Activated naive CD8-positive, alpha-beta T cell treated with anti-CD3 and anti-CD28 coated beads for 36 hours (primary cell): ENCODE data around the gene UBXN7. TPM values are rescaled to one million over a fixed set of nuclear protein-coding genes. Genes with fewer than 3 reads are reported as not detected.
"Not testable (repeated sequence)": the region's sequence is repeated elsewhere in the genome, so short reads cannot be mapped to it uniquely, and the experiment has no call there.

ENCODE experiments used
- DNase-seq: peaks from one replicate; pipeline ENCODE4 v3.0.0; 2021
- H3K27ac Mint-ChIP-seq: one replicate; pipeline ENCODE4 v1.8.0; 2022; ENCODE audit warnings: mild to moderate bottlenecking, moderate library complexity, mixed read lengths
- H3K27me3 Mint-ChIP-seq: one replicate; pipeline ENCODE4 v1.8.0; 2022; ENCODE audit warnings: mild to moderate bottlenecking, mixed read lengths
- H3K36me3 Mint-ChIP-seq: one replicate; pipeline ENCODE4 v1.8.0; 2021; ENCODE audit warnings: mild to moderate bottlenecking, mixed read lengths
- H3K4me1 Mint-ChIP-seq: one replicate; pipeline ENCODE4 v1.8.0; 2021; ENCODE audit warnings: mixed read lengths
- H3K4me3 Mint-ChIP-seq: one replicate; pipeline ENCODE4 v1.8.0; 2022; ENCODE audit warnings: mild to moderate bottlenecking, moderate library complexity, mixed read lengths
- H3K9me3 Mint-ChIP-seq: one replicate; pipeline ENCODE4 v1.8.0; 2022; ENCODE audit warnings: mixed read lengths
- total RNA-seq, 2 experiments: library from RNA; stranded (reverse); gene quantifications; one replicate each; pipeline ENCODE4 v1.2.3, GENCODE V29; 2021

The UBXN7 gene
- total RNA-seq, 2 experiments from 2014 or later: 52.7 to 57.5 TPM

- Mint-ChIP-seq H3K36me3 (no peaks in the 10 kb centered on the region), H3K9me3 (no peaks in the 10 kb centered on the region), H3K27ac (no peak overlapping the region), H3K27me3 (no peaks in the 10 kb centered on the region), H3K4me3 (no peak overlapping the region), H3K4me1 (no peaks in the 10 kb centered on the region)
- DNase-seq: no peak
These were observed 105.3 kb downstream of the UBXN7 start for GRCh38 chr3:196326936-196327335.

- no peak overlapping the region for H3K4me3 Mint-ChIP-seq
- DNase-seq: no peak
- H3K9me3 Mint-ChIP-seq: no peaks in the 10 kb centered on the region
- H3K27ac Mint-ChIP-seq: no peak overlapping the region
- H3K36me3 Mint-ChIP-seq: no peaks in the 10 kb centered on the region
- H3K27me3 Mint-ChIP-seq: no peaks in the 10 kb centered on the region
- peaks cover 5% of the 10 kb centered on the region for H3K4me1 Mint-ChIP-seq
These were observed 108.5 kb downstream of the UBXN7 start for GRCh38 chr3:196323691-196324090.

GRCh38 chr3:196323016-196323415 lies 109.2 kb downstream of the UBXN7 start:
- peaks cover 5% of the 10 kb centered on the region for H3K4me1 Mint-ChIP-seq
- H3K9me3 Mint-ChIP-seq: no peaks in the 10 kb centered on the region
- DNase-seq: no peak
- no peaks in the 10 kb centered on the region for H3K36me3 Mint-ChIP-seq
- H3K27me3 Mint-ChIP-seq: no peaks in the 10 kb centered on the region
- no peak overlapping the region for H3K27ac Mint-ChIP-seq
- H3K4me3 Mint-ChIP-seq: no peak overlapping the region

GRCh38 chr3:196321162-196321561 lies 111.1 kb downstream of the UBXN7 start:
- H3K36me3 Mint-ChIP-seq: no peaks in the 10 kb centered on the region
- H3K27me3 Mint-ChIP-seq: no peaks in the 10 kb centered on the region
- H3K9me3 Mint-ChIP-seq: no peaks in the 10 kb centered on the region
- no peak for DNase-seq
- no peak overlapping the region for H3K4me3 Mint-ChIP-seq
- no peak overlapping the region for H3K27ac Mint-ChIP-seq
- H3K4me1 Mint-ChIP-seq: peaks cover 5% of the 10 kb centered on the region

- Mint-ChIP-seq H3K4me3 (peak overlapping the region; percentile 18), H3K4me1 (peaks cover 5% of the 10 kb centered on the region), H3K27me3 (no peaks in the 10 kb centered on the region), H3K36me3 (no peaks in the 10 kb centered on the region), H3K27ac (no peak overlapping the region), H3K9me3 (no peaks in the 10 kb centered on the region)
- DNase-seq: no peak
These were observed 112.1 kb downstream of the UBXN7 start for GRCh38 chr3:196320137-196320536.

- H3K36me3 Mint-ChIP-seq: no peaks in the 10 kb centered on the region
These were observed 114.3 kb downstream of the UBXN7 start, which contains the start of gene DYNLT2B for GRCh38 chr3:196317687-196318467. Gene DYNLT2B, minus strand, starts transcription at chr3:196318240. Its CDS starts 88 bp downstream, at chr3:196318152.

GRCh38 chr3:196316799-196317686 lies 115.2 kb downstream of the UBXN7 start:
- not testable (repeated sequence) for H3K36me3 Mint-ChIP-seq, H3K4me1 Mint-ChIP-seq, H3K9me3 Mint-ChIP-seq, DNase-seq, H3K27me3 Mint-ChIP-seq
- Mint-ChIP-seq H3K27ac (peak overlapping the region; percentile 94), H3K4me3 (peak overlapping the region; percentile 93)

More at GRCh38 chr3:196317687-196318467, 114.3 kb downstream of the UBXN7 start, which contains the start of gene DYNLT2B:
- peaks cover 5% of the 10 kb centered on the region for H3K4me1 Mint-ChIP-seq
- no peaks in the 10 kb centered on the region for H3K27me3 Mint-ChIP-seq
- peak within 1 kb of the TSS; percentile 94 for H3K27ac Mint-ChIP-seq
- peak within 1 kb of the TSS; percentile 93 for H3K4me3 Mint-ChIP-seq
- no peaks in the 10 kb centered on the region for H3K9me3 Mint-ChIP-seq
- DNase-seq: peak; percentile 93

- Mint-ChIP-seq H3K4me1 (peaks cover 2% of the 10 kb centered on the region), H3K27me3 (no peaks in the 10 kb centered on the region), H3K36me3 (no peaks in the 10 kb centered on the region), H3K27ac (no peak overlapping the region), H3K4me3 (no peak overlapping the region), H3K9me3 (no peaks in the 10 kb centered on the region)
- no peak for DNase-seq
These were observed 116.4 kb downstream of the UBXN7 start for GRCh38 chr3:196315821-196316220.

GRCh38 chr3:196314597-196314996 lies 117.6 kb downstream of the UBXN7 start:
- H3K36me3 Mint-ChIP-seq: no peaks in the 10 kb centered on the region
- no peak for DNase-seq
- no peak overlapping the region for H3K27ac Mint-ChIP-seq
- no peaks in the 10 kb centered on the region for H3K9me3 Mint-ChIP-seq
- no peaks in the 10 kb centered on the region for H3K27me3 Mint-ChIP-seq
- no peak overlapping the region for H3K4me3 Mint-ChIP-seq
- H3K4me1 Mint-ChIP-seq: peaks cover 2% of the 10 kb centered on the region

GRCh38 chr3:196314086-196314485 lies 118.1 kb downstream of the UBXN7 start:
- H3K27ac Mint-ChIP-seq, H3K9me3 Mint-ChIP-seq, DNase-seq, H3K36me3 Mint-ChIP-seq, H3K4me1 Mint-ChIP-seq, H3K4me3 Mint-ChIP-seq, H3K27me3 Mint-ChIP-seq: not testable (repeated sequence)

GRCh38 chr3:196302960-196303359 lies 129.3 kb downstream of the UBXN7 start:
- H3K4me1 Mint-ChIP-seq, DNase-seq, H3K27me3 Mint-ChIP-seq, H3K9me3 Mint-ChIP-seq, H3K4me3 Mint-ChIP-seq, H3K36me3 Mint-ChIP-seq, H3K27ac Mint-ChIP-seq: not testable (repeated sequence)

- H3K4me1 Mint-ChIP-seq, H3K4me3 Mint-ChIP-seq, H3K36me3 Mint-ChIP-seq, H3K27ac Mint-ChIP-seq, H3K27me3 Mint-ChIP-seq, DNase-seq, H3K9me3 Mint-ChIP-seq: not testable (repeated sequence)
These were observed 129.7 kb downstream of the UBXN7 start for GRCh38 chr3:196302551-196302950.

GRCh38 chr3:196298521-196298920 lies 133.7 kb downstream of the UBXN7 start:
- Mint-ChIP-seq H3K27me3 (no peaks in the 10 kb centered on the region), H3K4me3 (no peak overlapping the region), H3K36me3 (no peaks in the 10 kb centered on the region), H3K27ac (no peak overlapping the region), H3K4me1 (no peaks in the 10 kb centered on the region), H3K9me3 (no peaks in the 10 kb centered on the region)
- DNase-seq: no peak
